A549 (cell line): ENCODE measurements around the gene PITPNM1. TPM values are rescaled to one million over a fixed set of nuclear protein-coding genes. Genes with fewer than 3 reads are reported as not detected.

Experiments used
- ATAC-seq, 2 experiments: fragments of 200-7000 bp in 1 of 2; fragments of >200 bp in 1 of 2; cut with Nextera tagmentation in 1 of 2; cut with Tn5 transposase in 1 of 2; 3 replicates each; pipeline versions ENCODE4 v1.8.0 to v1.9.1; 2018 to 2020; ENCODE audit warnings: mild to moderate bottlenecking in 1 of 2, moderate library complexity in 1 of 2
- CTCF ChIA-PET: fragments of 300-600 bp; sonication (Branson Sonifier 250); formaldehyde crosslinking; extraction: SDS; loops from one replicate; lab custom pipeline; 2021; ENCODE audit warnings: antibody characterized with exemption, inconsistent platforms; lab: Yijun Ruan, JAX
- POLR2A ChIA-PET: fragments of 350-600 bp; formaldehyde crosslinking; extraction: SDS; loops from one replicate; lab custom pipeline; 2021; ENCODE audit warnings: antibody characterized with exemption, inconsistent platforms; lab: Yijun Ruan, JAX
- DNase-seq, 2 experiments: peaks; one replicate each; pipeline versions ENCODE4 v3.0.0 to v3.0.0-alpha.2; 2011 to 2016; ENCODE audit warnings: low read depth in 1 of 2, low spot score in 1 of 2
- FAIRE-seq: peaks from 2 replicates; lab custom pipeline; 2011; peaks lifted over from hg19 to GRCh38; lab: Jason Lieb, UNC
- H3K27ac ChIP-seq, 2 experiments: fragments of >200 bp; sonication (Bioruptor Twin); formaldehyde crosslinking; 3 replicates each; pipeline ENCODE4 v1.5.1; 2016 to 2017
- H3K4me1 ChIP-seq: fragments of >200 bp; sonication (Bioruptor Twin); formaldehyde crosslinking; 3 replicates; pipeline ENCODE4 v1.6.1; 2016
- H3K4me2 ChIP-seq: fragments of >200 bp; sonication (Bioruptor Twin); formaldehyde crosslinking; 3 replicates; pipeline ENCODE4 v1.6.1; 2016
- H3K4me3 ChIP-seq: fragments of >200 bp; sonication (Bioruptor Twin); formaldehyde crosslinking; 3 replicates; pipeline ENCODE4 v1.5.1; 2016
- H3K9me3 ChIP-seq: fragments of >200 bp; sonication (Bioruptor Twin); formaldehyde crosslinking; 3 replicates; pipeline ENCODE4 v1.6.1; 2016
- CBX2 ChIP-seq: fragments of 200-600 bp; sonication (generic); IDR thresholded peaks from 2 replicates; pipeline ENCODE4 v1.6.1; 2016; ENCODE audit warnings: low read depth, mild to moderate bottlenecking, borderline replicate concordance
- CBX8 ChIP-seq: fragments of 200-600 bp; sonication (generic); IDR thresholded peaks from 2 replicates; pipeline ENCODE4 v1.6.1; 2016
- CHD2 ChIP-seq: fragments of 150-350 bp; IDR thresholded peaks from 2 replicates; pipeline ENCODE4 v1.6.1; 2014; ENCODE audit warnings: low read length; ENCODE audit not compliant: partially characterized antibody
- E2F6 ChIP-seq: IDR thresholded peaks from 2 replicates; pipeline ENCODE4 v1.6.1; 2012; ENCODE audit warnings: low read depth, borderline replicate concordance
- EHF ChIP-seq: fragments of 250-450 bp; sonication (Bioruptor Pico); IDR thresholded peaks from 2 replicates; pipeline ENCODE4 v1.5.0; 2020; ENCODE audit warnings: mild to moderate bottlenecking
- ESRRA ChIP-seq: fragments of 150-350 bp; IDR thresholded peaks from 2 replicates; pipeline ENCODE4 v1.6.1; 2014; ENCODE audit warnings: mild to moderate bottlenecking, low read length, borderline replicate concordance
- FOSB ChIP-seq: fragments of 250-450 bp; sonication (Bioruptor Pico); IDR thresholded peaks from 2 replicates; pipeline ENCODE4 v1.5.0; 2020; ENCODE audit warnings: mild to moderate bottlenecking, moderate library complexity
- FOSL2 ChIP-seq, 2 experiments: fragments of 450-650 bp in 1 of 2; fragments of >200 bp in 1 of 2; sonication (Bioruptor Twin) in 1 of 2; formaldehyde crosslinking; IDR thresholded peaks; 2 replicates each; pipeline versions ENCODE4 v1.5.0 to v1.6.1; 2016 to 2020; ENCODE audit warnings: mild to moderate bottlenecking in 1 of 2, moderate library complexity in 1 of 2
- FOXS1 ChIP-seq: fragments of 250-450 bp; sonication (Bioruptor Pico); IDR thresholded peaks from 2 replicates; pipeline ENCODE4 v1.5.0; 2020; ENCODE audit warnings: mild to moderate bottlenecking, moderate library complexity
- HOXA7 ChIP-seq: fragments of 250-450 bp; sonication (Bioruptor Pico); IDR thresholded peaks from 2 replicates; pipeline ENCODE4 v1.5.0; 2020; ENCODE audit warnings: mild to moderate bottlenecking, moderate library complexity
- HOXB13 ChIP-seq: fragments of 250-450 bp; sonication (Bioruptor Pico); IDR thresholded peaks from 2 replicates; pipeline ENCODE4 v1.5.0; 2020; ENCODE audit warnings: low read depth, mild to moderate bottlenecking, moderate library complexity
- HOXB5 ChIP-seq: fragments of 250-450 bp; sonication (Bioruptor Pico); IDR thresholded peaks from 2 replicates; pipeline ENCODE4 v1.5.0; 2020; ENCODE audit warnings: mild to moderate bottlenecking, moderate library complexity
- JUN ChIP-seq, 2 experiments: fragments of >200 bp; sonication (Bioruptor Twin); formaldehyde crosslinking; IDR thresholded peaks; 2 replicates in 1 of 2; 3 replicates in 1 of 2; pipeline ENCODE4 v1.6.1; 2016 to 2017
- KDM5A ChIP-seq: fragments of 200-600 bp; sonication (generic); IDR thresholded peaks from 2 replicates; pipeline ENCODE4 v1.6.1; 2016; ENCODE audit warnings: antibody characterized with exemption, mild to moderate bottlenecking
- MAZ ChIP-seq: fragments of 150-350 bp; IDR thresholded peaks from 2 replicates; pipeline ENCODE4 v1.6.1; 2014; ENCODE audit warnings: antibody characterized with exemption, low read depth, low read length, borderline replicate concordance
- NPAS2 ChIP-seq: fragments of 250-450 bp; sonication (Bioruptor Pico); IDR thresholded peaks from 2 replicates; pipeline ENCODE4 v1.8.0; 2022; ENCODE audit warnings: mild to moderate bottlenecking, moderate library complexity, borderline replicate concordance
- NR3C1 ChIP-seq: fragments of >200 bp; sonication (Bioruptor Twin); formaldehyde crosslinking; IDR thresholded peaks from 3 replicates; pipeline ENCODE4 v1.6.1; 2017
- PHF8 ChIP-seq: fragments of 200-600 bp; sonication (generic); IDR thresholded peaks from 2 replicates; pipeline ENCODE4 v1.6.1; 2016; ENCODE audit warnings: low read depth, mild to moderate bottlenecking, antibody characterized with exemption, moderate library complexity, borderline replicate concordance
- POLR2A ChIP-seq: IDR thresholded peaks from 2 replicates; pipeline ENCODE4 v1.6.1; 2012; ENCODE audit warnings: mild to moderate bottlenecking, low read length
- POLR2AphosphoS2 ChIP-seq: conservative IDR thresholded peaks from 2 replicates; pipeline ENCODE4 v1.6.1; 2012; ENCODE audit warnings: low read length, improper control_type of control experiment, inconsistent platforms
- RFX5 ChIP-seq: fragments of 450-650 bp; IDR thresholded peaks from 2 replicates; pipeline ENCODE4 v1.7.1; 2014; ENCODE audit warnings: antibody characterized with exemption, mild to moderate bottlenecking, moderate library complexity
- RNF2 ChIP-seq: fragments of 200-600 bp; sonication (generic); IDR thresholded peaks from 2 replicates; pipeline ENCODE4 v1.6.1; 2016; ENCODE audit warnings: low read depth, mild to moderate bottlenecking, antibody characterized with exemption, moderate library complexity, borderline replicate concordance
- SREBF2 ChIP-seq: fragments of 450-650 bp; IDR thresholded peaks from 2 replicates; pipeline ENCODE4 v1.6.1; 2014; ENCODE audit warnings: mild to moderate bottlenecking, moderate library complexity
- TP53 ChIP-seq: fragments of 250-450 bp; sonication (Bioruptor Pico); IDR thresholded peaks from 2 replicates; pipeline ENCODE4 v1.5.0; 2021; ENCODE audit warnings: mild to moderate bottlenecking, moderate library complexity
- ZNF302 ChIP-seq: fragments of 250-450 bp; sonication (Bioruptor Pico); IDR thresholded peaks from 2 replicates; pipeline ENCODE4 v1.9.0; 2021; ENCODE audit warnings: inconsistent platforms, mild to moderate bottlenecking, moderate library complexity
- ZSCAN20 ChIP-seq: fragments of 250-450 bp; sonication (Bioruptor Pico); IDR thresholded peaks from 2 replicates; pipeline ENCODE4 v1.8.0; 2022; ENCODE audit warnings: mild to moderate bottlenecking, moderate library complexity
- WGBS: methylation state at CpG from one replicate; pipeline ENCODE4 v1.1.6; 2017; ENCODE audit errors: missing lambda C conversion rate; 5-methylcytosine and 5-hydroxymethylcytosine counted together
- polyA plus RNA-seq, 4 experiments: library from polyadenylated mRNA; depleted of rRNA in 3 of 4; stranded (reverse); fragments of >200 nt; fragmentation: RNase III in 1 of 4; extraction: RNeasy Plus Mini Kit Qiagen cat#74134 plus additional on column Dnase treatment in 1 of 4; gene quantifications; 2 replicates in 3 of 4; 3 replicates in 1 of 4; pipeline ENCODE4 v1.2.3, GENCODE V29; 2011 to 2017
- TF ChIP-seq, protein P1 (sequence below): fragments of >200 bp; sonication (Bioruptor Twin); formaldehyde crosslinking; IDR thresholded peaks from 2 replicates; pipeline ENCODE4 v1.6.1; 2016
- TF ChIP-seq, protein P2 (sequence below): fragments of 150-350 bp; IDR thresholded peaks from 2 replicates; pipeline ENCODE4 v1.6.1; 2014; ENCODE audit warnings: low read depth, mild to moderate bottlenecking, low read length

The PITPNM1 gene
- polyA plus RNA-seq, 2 of the 4 experiments (the other 2 are of a cell fraction): 14.2 to 42.0 TPM

- FAIRE-seq (no peak), DNase-seq (no peak), ATAC-seq (no peak)
- Histone ChIP-seq H3K9me3 (no peaks in the 10 kb centered on the region), H3K4me1 (no peaks in the 10 kb centered on the region), H3K27ac (no peak overlapping the region), H3K4me3 (no peak overlapping the region)
- ChIA-PET POLR2A (no interaction called here), CTCF (interaction anchor here (0.9 kb wide), 2 partner anchors 26 to 113 kb away, joined by 3 read pairs; no protein-coding TSS in a partner anchor)
- WGBS: 100% methylated on average over 6 of the region's 16 CpGs
- TF ChIP-seq FOXS1 (CRISPR knock-in tag) (no peak), E2F6 (no peak), POLR2AphosphoS2 (no peak), PHF8 (no peak), RNF2 (no peak), JUN (IDR thresholded peaks at IDR 0.05) (no peak), HOXA7 (no peak), ESRRA (no peak), NPAS2 (CRISPR knock-in tag) (no peak), CBX2 (no peak), KDM5A (no peak), HOXB13 (CRISPR knock-in tag) (no peak), POLR2A (no peak), HOXB5 (CRISPR knock-in tag) (no peak), EHF (no peak)
- TF ChIP-seq, protein P1, sequence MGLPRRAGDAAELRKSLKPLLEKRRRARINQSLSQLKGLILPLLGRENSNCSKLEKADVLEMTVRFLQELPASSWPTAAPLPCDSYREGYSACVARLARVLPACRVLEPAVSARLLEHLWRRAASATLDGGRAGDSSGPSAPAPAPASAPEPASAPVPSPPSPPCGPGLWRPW: no peak
- TF ChIP-seq, all 56 proteins: peak for 0
- H3K4me2 ChIP-seq: no peak overlapping the region
Measured at GRCh38 chr11:67495234-67496005, 9.7 kb downstream of the PITPNM1 start.

GRCh38 chr11:67494371-67495233 lies 10.6 kb downstream of the PITPNM1 start:
- Histone ChIP-seq H3K27ac (no peak overlapping the region), H3K4me1 (no peaks in the 10 kb centered on the region), H3K4me2 (no peak overlapping the region), H3K9me3 (no peaks in the 10 kb centered on the region), H3K4me3 (no peak overlapping the region)
- CTCF ChIA-PET: interaction anchor here (0.9 to 1.4 kb wide), 2 partner anchors 25 to 56 kb away, joined by 3 read pairs; no protein-coding TSS in a partner anchor
- FAIRE-seq: no peak
- no peak for ATAC-seq
- 93% methylated on average over 43 of the region's 59 CpGs for WGBS
- POLR2A ChIA-PET: no interaction called here
- TF ChIP-seq, protein P1: no peak
- TF ChIP-seq JUN (IDR thresholded peaks at IDR 0.05) (no peak), RNF2 (no peak)
- no peak for DNase-seq

DNA sequence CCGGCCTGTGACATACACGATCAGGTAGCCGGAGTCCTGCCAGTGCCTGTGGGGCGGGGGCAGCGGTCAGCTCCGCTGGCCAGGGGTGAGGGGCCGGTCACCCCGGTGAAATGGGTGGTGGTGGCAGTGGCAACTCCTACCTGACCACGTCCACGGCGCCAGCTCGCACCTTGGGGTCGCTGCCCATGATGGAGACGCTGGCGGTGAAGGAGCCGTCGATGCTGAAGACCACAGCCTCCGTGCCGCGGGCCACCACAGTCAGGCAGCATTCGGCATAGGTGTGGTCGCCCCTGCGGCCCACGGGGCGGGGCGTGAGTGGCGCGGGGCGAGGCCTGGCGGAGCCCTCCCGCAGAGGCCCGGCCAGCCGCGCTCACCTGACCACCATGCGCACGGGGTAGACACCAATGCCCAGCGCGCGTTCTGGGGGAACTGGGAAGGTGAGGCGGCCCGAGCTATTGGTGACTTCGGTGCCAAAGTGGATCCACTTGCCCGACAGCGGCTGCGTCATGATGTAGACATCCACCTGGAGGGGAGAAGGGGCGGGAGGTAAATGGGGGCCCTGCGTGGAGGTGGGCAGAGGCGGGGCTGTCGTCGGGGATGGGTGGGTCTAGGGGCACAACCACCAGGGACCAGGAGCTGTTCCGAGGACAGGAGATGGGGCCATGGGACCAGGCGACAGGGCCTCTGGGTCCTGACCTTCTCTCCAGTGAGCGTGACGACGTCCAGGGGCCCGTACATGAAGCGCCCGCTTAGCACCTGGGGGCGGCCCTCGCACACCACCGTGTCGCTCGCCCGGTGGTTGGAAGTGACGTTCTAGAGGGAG lies 11.4 kb downstream of the PITPNM1 start:
- Histone ChIP-seq H3K4me3 (no peak overlapping the region), H3K4me1 (no peaks in the 10 kb centered on the region), H3K9me3 (no peaks in the 10 kb centered on the region), H3K27ac (no peak overlapping the region), H3K4me2 (no peak overlapping the region)
- FAIRE-seq (no peak), DNase-seq (no peak), ATAC-seq (no peak)
- WGBS: 97% methylated on average over 50 of the region's 65 CpGs
- ChIA-PET CTCF (interaction anchor here (1.1 to 2.8 kb wide), 3 partner anchors 55 to 148 kb away, joined by 3 to 10 read pairs (median 3); partner anchors contain the start of gene PPP1CA), POLR2A (no interaction called here)
- TF ChIP-seq CHD2 (no peak), SREBF2 (no peak), CBX8 (no peak), MAZ (no peak), RFX5 (no peak), FOSL2 (IDR thresholded peaks at IDR 0.05) (no peak), FOSL2 (CRISPR knock-in tag; IDR thresholded peaks at IDR 0.05) (no peak), ZSCAN20 (no peak), FOSB (CRISPR knock-in tag) (no peak), HOXB5 (CRISPR knock-in tag) (no peak), ZNF302 (CRISPR knock-in tag) (no peak), NR3C1 (no peak), NPAS2 (CRISPR knock-in tag) (no peak), TP53 (CRISPR knock-in tag) (no peak)
- TF ChIP-seq, protein P2, sequence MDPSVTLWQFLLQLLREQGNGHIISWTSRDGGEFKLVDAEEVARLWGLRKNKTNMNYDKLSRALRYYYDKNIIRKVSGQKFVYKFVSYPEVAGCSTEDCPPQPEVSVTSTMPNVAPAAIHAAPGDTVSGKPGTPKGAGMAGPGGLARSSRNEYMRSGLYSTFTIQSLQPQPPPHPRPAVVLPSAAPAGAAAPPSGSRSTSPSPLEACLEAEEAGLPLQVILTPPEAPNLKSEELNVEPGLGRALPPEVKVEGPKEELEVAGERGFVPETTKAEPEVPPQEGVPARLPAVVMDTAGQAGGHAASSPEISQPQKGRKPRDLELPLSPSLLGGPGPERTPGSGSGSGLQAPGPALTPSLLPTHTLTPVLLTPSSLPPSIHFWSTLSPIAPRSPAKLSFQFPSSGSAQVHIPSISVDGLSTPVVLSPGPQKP: no peak
